ENCODE measurements around the gene YPEL3.

YPEL3 gene, protein sequence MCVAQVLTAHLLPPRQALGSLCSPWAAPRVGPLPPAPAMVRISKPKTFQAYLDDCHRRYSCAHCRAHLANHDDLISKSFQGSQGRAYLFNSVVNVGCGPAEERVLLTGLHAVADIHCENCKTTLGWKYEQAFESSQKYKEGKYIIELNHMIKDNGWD

DNA sequence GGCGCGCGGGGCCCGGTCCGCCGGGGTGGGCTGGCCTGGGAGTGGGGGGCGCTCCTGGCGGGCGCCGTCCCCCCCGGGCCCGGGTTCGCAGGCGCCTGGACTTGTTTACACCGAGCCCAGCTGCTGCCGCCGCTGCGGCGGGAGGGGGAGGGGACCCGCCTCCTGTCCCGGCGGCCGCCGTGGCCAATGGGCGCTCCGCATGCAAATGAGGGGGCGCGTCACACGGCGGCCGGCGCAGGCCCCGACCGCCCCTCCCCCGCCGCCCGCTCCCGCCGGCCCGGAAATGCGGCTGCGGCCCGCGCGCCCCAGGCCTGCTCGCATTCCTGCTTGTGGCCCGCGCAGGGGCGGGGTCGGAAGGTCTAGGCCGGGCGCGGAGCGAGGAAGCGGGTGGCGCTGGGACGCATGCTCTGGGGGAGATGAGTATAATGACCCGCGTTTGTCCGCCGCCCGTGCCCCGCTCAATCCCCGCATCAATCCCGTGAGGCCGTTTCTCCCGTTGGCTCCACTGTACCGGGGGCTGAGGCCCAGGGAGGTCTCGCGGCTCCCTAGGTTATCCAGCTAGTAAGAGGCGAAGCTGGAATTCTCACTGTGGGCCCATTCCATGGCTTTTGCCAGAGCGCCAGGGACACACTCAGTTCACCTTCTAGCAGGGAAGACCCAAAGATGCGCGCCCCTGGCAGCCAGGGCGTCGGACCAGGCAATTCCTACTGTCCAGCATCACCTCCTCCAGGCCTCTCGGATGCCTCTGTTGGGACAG is at the start of gene YPEL3:
Gene YPEL3 (minus strand): TSS at position 109 of the 757 bp plus-strand sequence. CDS start 731 bp downstream, outside the sequence.
- DNase-seq (ENCODE audit: low read depth), result peak; percentile 95
- H3K9me3 ChIP-seq (ENCODE audit: control insufficient read depth, low read length), result peaks cover 3% of the 10 kb centered on the region
- H3K36me3 ChIP-seq (ENCODE audit: control insufficient read depth, insufficient read depth, low read length, severe bottlenecking), result peaks cover 13% of the 10 kb centered on the region
- peak within 1 kb of the TSS; percentile 83 for H3K4me3 ChIP-seq (ENCODE audit: low read length)
- H3K9ac ChIP-seq (ENCODE audit: low read length), result peak within 1 kb of the TSS; percentile 90
- H3K27me3 ChIP-seq (replicated peaks; ENCODE audit: control insufficient read depth, insufficient read depth, low read length), result no peaks in the 10 kb centered on the region
- H3K4me1 ChIP-seq (ENCODE audit: control insufficient read depth, insufficient read depth, low read length), result peaks cover 29% of the 10 kb centered on the region

DNA sequence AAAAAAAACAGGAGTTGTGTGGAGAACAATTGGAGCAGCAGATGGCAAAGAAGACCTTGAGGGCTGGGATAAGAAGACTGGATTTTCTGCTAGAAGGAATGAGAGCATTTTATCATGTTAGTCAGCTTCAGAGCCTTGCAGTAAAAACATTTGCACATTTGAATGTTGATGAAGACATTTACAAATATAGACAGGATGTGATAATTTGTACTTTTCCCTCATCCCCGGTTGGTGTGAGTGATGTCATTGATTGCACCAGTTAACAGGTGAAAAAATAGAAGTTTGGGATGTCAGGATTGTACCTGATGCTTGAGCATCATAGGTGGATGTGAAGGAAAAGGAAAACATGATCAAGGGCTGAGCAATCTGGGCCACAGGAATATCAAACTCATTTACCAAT is 49.6 kb upstream of the YPEL3 start:
- no peak for DNase-seq (ENCODE audit: low read depth)
- peaks cover 15% of the 10 kb centered on the region for H3K9me3 ChIP-seq (ENCODE audit: control insufficient read depth, low read length)
- H3K4me1 ChIP-seq (ENCODE audit: control insufficient read depth, insufficient read depth, low read length), result no peaks in the 10 kb centered on the region
- H3K4me3 ChIP-seq (ENCODE audit: low read length), result no peak overlapping the region
- H3K27me3 ChIP-seq (replicated peaks; ENCODE audit: control insufficient read depth, insufficient read depth, low read length), result no peaks in the 10 kb centered on the region
- no peak overlapping the region for H3K9ac ChIP-seq (ENCODE audit: low read length)
- no peaks in the 10 kb centered on the region for H3K36me3 ChIP-seq (ENCODE audit: control insufficient read depth, insufficient read depth, low read length, severe bottlenecking)

DNA sequence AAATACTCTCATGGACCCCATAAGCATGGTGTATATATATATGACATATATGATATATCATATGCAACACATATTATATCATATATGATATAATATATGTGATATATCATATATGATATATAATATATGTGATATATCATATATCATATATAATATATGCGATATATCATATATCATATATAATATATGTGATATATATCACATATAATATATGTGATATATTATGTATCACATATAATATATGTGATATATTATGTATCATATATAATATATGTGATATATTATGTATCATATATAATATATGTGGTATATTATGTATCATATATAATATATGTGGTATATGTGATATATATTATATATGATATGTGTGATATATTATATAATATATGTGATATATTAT is 48.9 kb upstream of the YPEL3 start:
- Histone ChIP-seq H3K4me1 (ENCODE audit: control insufficient read depth, insufficient read depth, low read length) (no peaks in the 10 kb centered on the region), H3K9ac (ENCODE audit: low read length) (no peak overlapping the region), H3K27me3 (replicated peaks; ENCODE audit: control insufficient read depth, insufficient read depth, low read length) (peaks cover 2% of the 10 kb centered on the region), H3K4me3 (ENCODE audit: low read length) (no peak overlapping the region), H3K36me3 (ENCODE audit: control insufficient read depth, insufficient read depth, low read length, severe bottlenecking) (no peaks in the 10 kb centered on the region), H3K9me3 (ENCODE audit: control insufficient read depth, low read length) (peaks cover 14% of the 10 kb centered on the region)
- no peak for DNase-seq (ENCODE audit: low read depth)

DNA sequence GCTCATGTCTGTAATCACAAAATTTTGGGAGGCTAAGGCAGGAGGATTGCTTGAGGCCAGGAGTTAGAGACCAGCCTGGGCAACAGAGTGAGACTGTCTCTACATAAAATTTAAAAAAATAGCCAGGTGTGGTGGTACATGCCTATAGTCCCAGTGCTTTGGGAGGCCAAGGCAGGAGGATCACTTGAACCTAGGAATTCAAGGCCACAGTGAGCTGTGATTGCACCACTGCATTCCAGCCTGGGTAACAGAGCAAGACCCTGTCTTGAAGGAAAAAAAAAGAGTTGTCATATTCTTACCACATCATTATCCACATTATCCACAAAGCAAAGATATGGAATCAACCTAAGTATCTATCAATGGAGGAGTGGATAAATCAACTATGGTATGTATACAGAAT is 48.0 kb upstream of the YPEL3 start:
- Histone ChIP-seq H3K9ac (ENCODE audit: low read length) (no peak overlapping the region), H3K4me3 (ENCODE audit: low read length) (no peak overlapping the region), H3K4me1 (ENCODE audit: control insufficient read depth, insufficient read depth, low read length) (no peaks in the 10 kb centered on the region), H3K9me3 (ENCODE audit: control insufficient read depth, low read length) (peaks cover 5% of the 10 kb centered on the region), H3K27me3 (replicated peaks; ENCODE audit: control insufficient read depth, insufficient read depth, low read length) (peaks cover 3% of the 10 kb centered on the region), H3K36me3 (ENCODE audit: control insufficient read depth, insufficient read depth, low read length, severe bottlenecking) (no peaks in the 10 kb centered on the region)
- no peak for DNase-seq (ENCODE audit: low read depth)

DNA sequence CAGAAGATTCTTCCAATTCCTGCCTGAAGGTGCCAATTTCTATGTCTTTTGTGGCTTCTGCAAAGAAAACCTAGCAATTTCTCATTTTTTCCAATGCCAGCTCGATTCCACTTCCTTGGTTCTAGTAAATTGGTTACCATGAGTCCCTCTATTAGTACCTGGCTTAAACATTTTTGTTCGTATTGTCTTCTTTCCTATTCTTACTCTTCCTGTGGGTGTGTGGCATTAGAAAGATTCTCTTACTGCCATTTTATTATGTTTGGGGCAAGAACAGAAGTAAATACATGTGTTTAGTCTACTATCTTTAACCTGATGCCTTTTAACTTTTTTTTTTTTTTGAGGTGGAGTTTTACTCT is 47.3 kb upstream of the YPEL3 start:
- no peak for DNase-seq (ENCODE audit: low read depth)
- peaks cover 3% of the 10 kb centered on the region for H3K27me3 ChIP-seq (replicated peaks; ENCODE audit: control insufficient read depth, insufficient read depth, low read length)
- H3K9ac ChIP-seq (ENCODE audit: low read length), result no peak overlapping the region
- no peaks in the 10 kb centered on the region for H3K36me3 ChIP-seq (ENCODE audit: control insufficient read depth, insufficient read depth, low read length, severe bottlenecking)
- no peaks in the 10 kb centered on the region for H3K9me3 ChIP-seq (ENCODE audit: control insufficient read depth, low read length)
- no peaks in the 10 kb centered on the region for H3K4me1 ChIP-seq (ENCODE audit: control insufficient read depth, insufficient read depth, low read length)
- no peak overlapping the region for H3K4me3 ChIP-seq (ENCODE audit: low read length)

DNA sequence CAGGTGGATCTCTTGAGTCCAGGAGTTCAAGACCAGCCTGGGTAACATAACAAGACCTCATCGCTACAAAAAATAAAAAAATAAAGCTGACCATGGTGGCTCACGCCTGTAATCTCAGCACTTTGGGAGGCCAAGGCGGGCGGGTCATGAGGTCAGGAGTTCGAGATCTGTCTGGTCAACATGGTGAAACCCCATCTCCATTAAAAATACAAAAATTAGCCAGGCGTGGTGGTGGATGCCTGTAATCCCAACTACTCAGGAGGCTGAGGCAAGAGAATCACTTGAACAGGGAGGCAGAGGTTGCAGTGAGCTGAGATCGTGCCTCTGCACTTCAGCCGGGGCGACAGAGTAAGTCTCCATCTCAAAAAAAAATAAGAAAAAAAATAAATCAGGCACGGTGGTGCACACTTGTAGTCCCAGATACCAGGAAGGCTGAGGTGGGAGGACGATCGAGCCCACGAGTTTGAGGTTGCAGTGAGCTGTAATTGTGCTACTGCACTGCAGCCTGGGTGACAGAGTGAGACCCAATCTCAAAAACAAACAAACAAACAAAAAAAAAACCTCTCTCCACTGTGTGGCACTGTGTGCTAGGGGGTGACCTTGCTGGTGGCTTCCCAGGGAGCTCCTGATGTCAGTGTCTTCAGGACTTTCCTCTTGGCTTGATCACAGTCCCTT is 46.8 kb upstream of the YPEL3 start:
- Histone ChIP-seq H3K9ac (ENCODE audit: low read length) (no peak overlapping the region), H3K36me3 (ENCODE audit: control insufficient read depth, insufficient read depth, low read length, severe bottlenecking) (no peaks in the 10 kb centered on the region), H3K27me3 (replicated peaks; ENCODE audit: control insufficient read depth, insufficient read depth, low read length) (peaks cover 3% of the 10 kb centered on the region), H3K4me1 (ENCODE audit: control insufficient read depth, insufficient read depth, low read length) (no peaks in the 10 kb centered on the region), H3K4me3 (ENCODE audit: low read length) (no peak overlapping the region), H3K9me3 (ENCODE audit: control insufficient read depth, low read length) (no peaks in the 10 kb centered on the region)
- DNase-seq (ENCODE audit: low read depth), result no peak

DNA sequence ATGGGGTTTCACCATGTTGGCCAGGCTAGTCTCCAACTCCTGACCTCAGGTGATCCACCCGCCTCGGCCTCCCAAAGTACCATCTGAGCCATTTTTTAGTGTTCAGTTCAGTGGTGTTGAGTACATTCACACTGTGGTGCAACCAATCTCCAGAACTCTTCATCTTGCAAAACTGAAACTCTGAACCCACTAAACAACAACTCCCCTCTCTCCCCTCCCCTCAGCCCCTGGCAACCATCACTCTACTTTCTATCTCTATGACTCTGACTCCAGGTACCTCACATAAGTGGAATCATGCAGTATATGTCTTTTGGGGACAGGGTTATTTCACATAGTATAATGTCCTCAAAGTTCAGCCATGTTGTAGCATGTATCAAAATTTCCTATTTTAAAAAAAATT is 45.7 kb upstream of the YPEL3 start:
- Histone ChIP-seq H3K4me1 (ENCODE audit: control insufficient read depth, insufficient read depth, low read length) (no peaks in the 10 kb centered on the region), H3K27me3 (replicated peaks; ENCODE audit: control insufficient read depth, insufficient read depth, low read length) (peaks cover 3% of the 10 kb centered on the region), H3K4me3 (ENCODE audit: low read length) (no peak overlapping the region), H3K36me3 (ENCODE audit: control insufficient read depth, insufficient read depth, low read length, severe bottlenecking) (no peaks in the 10 kb centered on the region), H3K9ac (ENCODE audit: low read length) (no peak overlapping the region), H3K9me3 (ENCODE audit: control insufficient read depth, low read length) (no peaks in the 10 kb centered on the region)
- DNase-seq (ENCODE audit: low read depth), result no peak

DNA sequence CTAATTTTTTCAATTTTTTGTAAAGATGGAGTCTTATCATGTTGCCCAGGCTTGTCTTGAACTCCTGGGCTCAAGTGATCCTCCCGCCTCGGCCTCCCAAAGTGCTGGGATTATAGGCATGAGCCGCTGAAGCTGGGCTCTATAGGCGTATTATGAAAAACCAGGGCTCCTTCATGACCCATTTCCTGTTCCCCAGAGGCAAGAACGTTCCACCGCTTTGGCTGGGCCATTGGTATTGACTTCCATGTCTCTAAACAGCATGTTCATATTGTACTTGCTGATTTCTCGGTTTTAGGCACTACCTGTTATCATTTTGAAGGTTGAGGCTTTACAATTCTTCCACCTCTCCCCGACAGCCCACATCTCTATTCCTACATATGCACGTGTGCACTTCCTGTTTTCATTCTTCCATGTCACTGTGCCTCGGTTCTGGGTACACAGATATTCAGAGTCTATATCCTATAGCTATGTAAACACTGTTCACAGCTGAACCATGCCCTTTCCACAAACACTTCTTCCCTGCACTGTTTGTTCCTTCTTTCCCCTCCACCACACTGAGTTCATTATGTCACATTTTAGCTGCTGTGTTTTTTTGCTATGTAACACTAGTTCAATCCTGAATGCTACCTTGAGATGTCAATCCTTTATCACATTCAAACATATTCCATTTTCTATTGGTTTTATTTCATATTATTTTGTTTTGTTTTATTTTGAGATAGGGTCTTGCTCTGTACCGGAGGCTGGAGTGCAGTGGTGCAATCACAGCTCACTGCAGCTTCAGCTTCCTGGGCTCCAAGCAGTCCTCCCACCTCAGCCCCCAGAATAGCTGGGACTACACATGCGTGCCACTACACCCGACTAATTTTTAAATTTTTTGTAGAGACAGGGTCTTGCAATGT is 43.8 kb upstream of the YPEL3 start:
- H3K4me3 ChIP-seq (ENCODE audit: low read length), result no peak overlapping the region
- no peaks in the 10 kb centered on the region for H3K4me1 ChIP-seq (ENCODE audit: control insufficient read depth, insufficient read depth, low read length)
- H3K9ac ChIP-seq (ENCODE audit: low read length), result no peak overlapping the region
- H3K9me3 ChIP-seq (ENCODE audit: control insufficient read depth, low read length), result no peaks in the 10 kb centered on the region
- H3K27me3 ChIP-seq (replicated peaks; ENCODE audit: control insufficient read depth, insufficient read depth, low read length), result peaks cover 3% of the 10 kb centered on the region
- H3K36me3 ChIP-seq (ENCODE audit: control insufficient read depth, insufficient read depth, low read length, severe bottlenecking), result no peaks in the 10 kb centered on the region
- no peak for DNase-seq (ENCODE audit: low read depth)

DNA sequence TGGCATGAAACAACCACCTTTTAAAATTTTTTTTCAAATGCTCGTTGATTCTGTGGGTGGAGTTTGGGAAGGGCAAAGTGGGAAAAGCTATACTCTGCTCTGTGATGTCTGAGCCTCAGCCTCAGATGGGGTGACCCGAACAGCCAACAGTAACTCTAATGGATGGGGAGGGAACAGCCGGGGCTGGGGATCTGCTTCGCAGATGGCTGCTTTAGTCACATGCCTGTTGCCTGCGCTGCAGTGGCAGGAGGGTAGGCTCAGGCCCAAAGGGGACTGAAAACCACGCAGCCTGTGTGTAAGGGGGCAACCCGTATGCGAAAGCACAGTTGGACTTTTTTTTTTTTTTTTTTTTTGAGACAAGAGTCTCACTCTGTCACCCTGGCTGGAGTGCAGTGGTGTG is 41.9 kb upstream of the YPEL3 start:
- H3K27me3 ChIP-seq (replicated peaks; ENCODE audit: control insufficient read depth, insufficient read depth, low read length), result peaks cover 3% of the 10 kb centered on the region
- no peak for DNase-seq (ENCODE audit: low read depth)
- no peaks in the 10 kb centered on the region for H3K9me3 ChIP-seq (ENCODE audit: control insufficient read depth, low read length)
- no peaks in the 10 kb centered on the region for H3K4me1 ChIP-seq (ENCODE audit: control insufficient read depth, insufficient read depth, low read length)
- H3K9ac ChIP-seq (ENCODE audit: low read length), result no peak overlapping the region
- H3K4me3 ChIP-seq (ENCODE audit: low read length), result no peak overlapping the region
- H3K36me3 ChIP-seq (ENCODE audit: control insufficient read depth, insufficient read depth, low read length, severe bottlenecking), result no peaks in the 10 kb centered on the region

DNA sequence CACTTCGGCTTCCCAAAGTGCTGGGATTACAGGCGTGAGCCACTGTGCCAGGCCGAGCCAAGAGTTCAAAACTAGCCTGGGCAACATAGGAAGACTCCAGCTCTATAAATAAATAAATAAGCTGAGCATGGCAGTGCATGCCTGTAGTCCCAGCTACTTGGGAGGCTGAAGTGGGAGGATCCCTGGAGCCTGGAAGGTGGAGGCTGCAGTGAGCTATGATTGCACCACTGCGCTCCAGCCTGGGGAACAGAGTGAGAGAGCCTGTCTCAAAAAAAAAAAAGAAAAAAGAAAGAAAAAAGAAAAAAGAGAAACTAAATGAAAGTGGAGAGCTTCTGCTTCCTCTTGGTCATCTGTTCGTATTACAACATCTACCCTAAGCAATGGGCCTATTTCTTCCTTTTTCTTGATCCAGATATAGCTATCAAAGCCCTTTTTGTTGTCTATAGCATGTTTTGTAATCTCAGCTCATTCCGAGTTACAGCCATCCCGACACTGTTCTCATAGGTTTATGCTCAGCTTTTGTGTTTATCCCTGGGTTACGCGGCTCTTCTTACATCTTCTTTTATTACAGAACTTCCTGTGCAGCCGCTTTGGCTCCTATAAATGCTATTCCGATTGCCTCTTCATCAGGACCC is 41.1 kb upstream of the YPEL3 start:
- H3K27me3 ChIP-seq (replicated peaks; ENCODE audit: control insufficient read depth, insufficient read depth, low read length), result peaks cover 3% of the 10 kb centered on the region
- H3K9ac ChIP-seq (ENCODE audit: low read length), result no peak overlapping the region
- H3K4me3 ChIP-seq (ENCODE audit: low read length), result no peak overlapping the region
- no peak for DNase-seq (ENCODE audit: low read depth)
- no peaks in the 10 kb centered on the region for H3K9me3 ChIP-seq (ENCODE audit: control insufficient read depth, low read length)
- H3K4me1 ChIP-seq (ENCODE audit: control insufficient read depth, insufficient read depth, low read length), result no peaks in the 10 kb centered on the region
- no peaks in the 10 kb centered on the region for H3K36me3 ChIP-seq (ENCODE audit: control insufficient read depth, insufficient read depth, low read length, severe bottlenecking)

All from adipocyte (in vitro differentiated cells).